ENCODE results near the gene CDT1.

Gene CDT1

DNA sequence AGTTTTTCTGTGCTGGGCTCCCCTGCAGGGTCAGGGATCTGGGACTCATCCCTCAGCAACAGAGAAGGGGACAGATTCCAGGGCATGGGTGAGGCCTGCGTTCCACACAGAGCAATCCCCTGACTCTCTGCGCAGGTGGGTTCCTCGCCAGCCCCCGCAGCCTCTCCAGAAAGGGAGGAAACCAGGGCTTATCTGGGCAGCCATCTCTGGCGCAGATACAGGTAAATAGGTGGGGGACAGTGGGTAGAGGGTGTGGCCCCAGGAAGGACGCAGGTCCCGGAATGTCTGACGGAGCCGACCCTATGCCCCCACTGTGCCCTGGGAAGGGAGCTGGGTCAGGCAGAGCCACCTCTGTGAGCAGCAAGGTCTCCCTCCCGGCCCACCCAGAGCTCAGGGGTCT is 41.8 kb upstream of the CDT1 start:
- Histone ChIP-seq H3K27me3 (ENCODE audit: control insufficient read depth, insufficient read depth, low read length) (no peaks in the 10 kb centered on the region), H3K9me3 (ENCODE audit: control insufficient read depth, low read length) (no peaks in the 10 kb centered on the region), H3K9ac (ENCODE audit: low read length) (no peak overlapping the region), H3K4me3 (ENCODE audit: low read length) (no peak overlapping the region), H3K36me3 (ENCODE audit: control insufficient read depth, insufficient read depth, low read length) (no peaks in the 10 kb centered on the region), H3K4me1 (ENCODE audit: control insufficient read depth, insufficient read depth, low read length) (peaks cover 22% of the 10 kb centered on the region)

DNA sequence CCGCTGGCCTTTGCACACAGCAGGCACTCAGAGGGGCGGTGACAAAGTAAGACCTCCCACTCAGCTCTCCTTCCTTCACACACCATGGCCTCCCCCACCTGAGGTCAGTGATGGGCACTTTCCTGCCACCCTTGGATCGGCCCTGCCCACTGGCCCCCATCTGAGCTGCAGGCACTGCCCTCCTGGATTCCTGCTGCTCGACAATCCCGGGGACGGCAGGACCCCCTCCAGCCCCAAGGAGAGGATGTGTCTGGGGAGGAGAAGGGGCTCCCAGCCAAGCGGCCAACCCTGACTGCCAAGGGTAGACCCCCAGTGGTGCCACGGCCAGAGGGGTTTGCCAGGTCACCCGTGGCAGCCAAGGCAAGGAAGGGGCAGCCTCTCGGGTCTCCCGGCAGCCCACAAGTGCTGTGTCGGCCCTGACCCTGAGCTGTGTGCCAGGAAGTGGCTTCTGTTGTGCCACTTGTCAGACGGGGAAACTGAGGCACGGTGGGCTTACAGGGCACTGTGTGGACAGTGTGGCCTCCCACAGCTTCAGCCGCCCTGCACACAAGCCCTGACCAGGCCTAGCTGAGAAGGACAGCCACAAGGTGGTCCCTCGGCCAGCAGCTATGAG is 41.2 kb upstream of the CDT1 start:
- H3K4me1 ChIP-seq (ENCODE audit: control insufficient read depth, insufficient read depth, low read length): peaks cover 22% of the 10 kb centered on the region

DNA sequence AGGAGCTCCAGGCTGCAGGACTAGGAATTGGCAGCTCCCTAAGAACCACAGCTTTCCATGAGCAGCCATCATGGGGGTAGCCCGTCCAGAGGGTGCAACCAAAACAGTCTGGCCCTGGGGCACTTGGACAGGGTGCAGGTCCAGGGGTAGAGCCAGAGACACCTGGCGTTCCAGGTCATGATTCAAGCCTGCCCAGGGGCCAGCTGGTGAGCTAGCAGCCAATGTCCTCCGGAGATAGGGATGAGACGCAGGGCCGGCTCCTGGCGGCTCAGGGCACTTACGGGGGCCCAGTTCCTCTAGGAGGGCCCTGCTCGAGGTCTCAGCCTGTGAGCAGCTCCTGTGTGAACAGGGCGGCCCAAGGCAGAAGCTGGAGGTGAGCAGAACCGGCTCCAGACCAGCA is 40.6 kb upstream of the CDT1 start:
- H3K4me3 ChIP-seq (ENCODE audit: low read length): no peak overlapping the region
- H3K4me1 ChIP-seq (ENCODE audit: control insufficient read depth, insufficient read depth, low read length): peaks cover 22% of the 10 kb centered on the region
- H3K36me3 ChIP-seq (ENCODE audit: control insufficient read depth, insufficient read depth, low read length): no peaks in the 10 kb centered on the region
- H3K27me3 ChIP-seq (ENCODE audit: control insufficient read depth, insufficient read depth, low read length): no peaks in the 10 kb centered on the region
- no peaks in the 10 kb centered on the region for H3K9me3 ChIP-seq (ENCODE audit: control insufficient read depth, low read length)
- H3K9ac ChIP-seq (ENCODE audit: low read length): no peak overlapping the region

More for the DNA sequence above, 41.2 kb upstream of the CDT1 start:
- H3K9me3 ChIP-seq (ENCODE audit: control insufficient read depth, low read length): no peaks in the 10 kb centered on the region
- no peak overlapping the region for H3K9ac ChIP-seq (ENCODE audit: low read length)
- no peak overlapping the region for H3K4me3 ChIP-seq (ENCODE audit: low read length)
- no peaks in the 10 kb centered on the region for H3K27me3 ChIP-seq (ENCODE audit: control insufficient read depth, insufficient read depth, low read length)
- no peaks in the 10 kb centered on the region for H3K36me3 ChIP-seq (ENCODE audit: control insufficient read depth, insufficient read depth, low read length)

DNA sequence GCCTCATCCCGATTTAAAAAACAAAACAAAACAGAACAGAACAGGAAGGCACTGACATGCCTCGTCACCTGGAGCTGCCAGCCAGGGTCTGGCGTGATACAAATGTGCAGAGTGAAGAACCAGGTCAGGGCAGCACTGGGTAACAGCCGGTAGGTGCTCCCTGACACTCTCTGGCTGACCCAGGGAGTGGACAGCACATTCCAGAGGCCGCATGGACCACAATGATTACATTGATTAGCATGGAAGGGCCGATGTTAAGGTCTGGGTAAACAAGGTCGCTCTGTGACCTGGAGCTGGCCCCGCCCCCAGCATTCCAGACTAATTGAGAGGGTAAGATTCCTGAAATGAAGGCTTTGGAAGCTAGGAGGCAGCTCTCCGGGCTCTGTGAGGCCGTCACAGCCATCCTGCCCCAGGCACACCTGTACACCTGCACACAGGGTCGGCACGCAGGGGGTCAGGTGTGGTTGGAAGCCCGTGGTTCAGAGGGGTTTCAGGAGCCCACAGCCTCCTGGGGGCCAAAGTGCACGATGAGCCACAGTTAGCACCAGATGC is 40.0 kb upstream of the CDT1 start:
- Histone ChIP-seq H3K9ac (ENCODE audit: low read length) (no peak overlapping the region), H3K4me3 (ENCODE audit: low read length) (no peak overlapping the region), H3K9me3 (ENCODE audit: control insufficient read depth, low read length) (no peaks in the 10 kb centered on the region), H3K4me1 (ENCODE audit: control insufficient read depth, insufficient read depth, low read length) (peaks cover 22% of the 10 kb centered on the region), H3K27me3 (ENCODE audit: control insufficient read depth, insufficient read depth, low read length) (no peaks in the 10 kb centered on the region), H3K36me3 (ENCODE audit: control insufficient read depth, insufficient read depth, low read length) (no peaks in the 10 kb centered on the region)

DNA sequence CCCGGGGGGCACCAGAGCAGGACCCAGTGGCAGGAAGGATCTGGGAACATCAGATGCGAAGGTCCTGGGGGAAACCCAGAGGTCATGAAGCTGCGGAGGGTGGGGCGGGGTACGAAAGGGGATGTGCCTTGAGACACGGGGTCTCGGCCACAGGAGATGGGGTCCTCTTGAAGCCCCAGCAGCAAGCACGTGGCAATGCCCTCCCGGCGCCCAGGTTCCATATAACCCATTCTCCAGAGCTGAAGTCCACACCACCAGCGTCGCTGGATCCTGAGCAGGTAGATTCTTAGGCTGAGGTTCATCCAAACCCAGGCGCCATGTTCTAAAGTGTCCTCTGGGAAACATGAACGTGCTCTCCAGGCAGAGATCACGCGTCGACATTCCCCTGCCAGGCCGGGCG is 39.5 kb upstream of the CDT1 start:
- Histone ChIP-seq H3K4me1 (ENCODE audit: control insufficient read depth, insufficient read depth, low read length) (peaks cover 22% of the 10 kb centered on the region), H3K9me3 (ENCODE audit: control insufficient read depth, low read length) (no peaks in the 10 kb centered on the region), H3K9ac (ENCODE audit: low read length) (no peak overlapping the region), H3K27me3 (ENCODE audit: control insufficient read depth, insufficient read depth, low read length) (no peaks in the 10 kb centered on the region), H3K36me3 (ENCODE audit: control insufficient read depth, insufficient read depth, low read length) (no peaks in the 10 kb centered on the region), H3K4me3 (ENCODE audit: low read length) (no peak overlapping the region)

DNA sequence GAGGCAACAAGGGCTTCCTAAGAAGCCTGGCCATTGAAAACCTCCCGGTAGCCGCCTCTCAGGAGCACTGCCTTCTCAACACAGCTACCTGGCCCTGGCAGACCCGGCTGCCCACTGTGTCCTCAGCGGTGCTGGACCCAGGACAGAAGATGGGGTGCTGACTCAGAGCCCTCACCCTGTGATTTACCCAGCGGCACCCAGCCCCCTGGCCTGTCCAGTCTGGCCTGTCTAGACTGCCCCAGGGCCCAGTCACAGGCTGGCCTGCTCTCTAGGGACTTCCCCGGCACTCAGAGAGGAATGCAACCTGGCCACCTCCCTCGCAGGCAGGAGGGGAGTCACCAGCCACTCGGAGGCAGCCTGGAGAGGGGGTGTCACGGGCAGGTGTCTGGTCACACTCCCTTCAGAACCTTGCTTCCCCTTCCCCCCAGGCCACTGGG is 38.7 kb upstream of the CDT1 start:
- Histone ChIP-seq H3K36me3 (ENCODE audit: control insufficient read depth, insufficient read depth, low read length) (no peaks in the 10 kb centered on the region), H3K27me3 (ENCODE audit: control insufficient read depth, insufficient read depth, low read length) (no peaks in the 10 kb centered on the region), H3K9ac (ENCODE audit: low read length) (no peak overlapping the region), H3K4me3 (ENCODE audit: low read length) (no peak overlapping the region), H3K4me1 (ENCODE audit: control insufficient read depth, insufficient read depth, low read length) (peaks cover 16% of the 10 kb centered on the region), H3K9me3 (ENCODE audit: control insufficient read depth, low read length) (no peaks in the 10 kb centered on the region)

DNA sequence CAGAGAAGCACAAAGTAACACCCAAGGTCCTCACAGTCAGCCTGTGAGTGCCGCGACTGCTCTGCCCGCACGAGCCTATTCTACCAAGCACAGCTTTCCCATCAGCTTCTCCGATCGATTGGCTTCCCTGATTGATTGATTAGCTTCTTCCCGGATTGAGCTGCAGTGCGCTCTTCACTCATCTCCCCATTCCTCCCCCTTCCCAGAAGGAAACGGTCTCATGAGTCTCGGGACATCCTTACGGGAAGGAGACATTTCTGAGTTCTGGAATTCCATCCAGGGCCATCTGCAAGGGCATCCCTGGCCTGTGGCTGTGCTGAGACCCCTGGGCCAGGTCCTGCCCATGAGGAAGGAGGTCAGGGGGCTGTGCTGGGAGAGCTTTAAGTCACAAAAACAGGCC is 36.6 kb upstream of the CDT1 start:
- Histone ChIP-seq H3K4me1 (ENCODE audit: control insufficient read depth, insufficient read depth, low read length) (peaks cover 23% of the 10 kb centered on the region), H3K9me3 (ENCODE audit: control insufficient read depth, low read length) (no peaks in the 10 kb centered on the region), H3K36me3 (ENCODE audit: control insufficient read depth, insufficient read depth, low read length) (no peaks in the 10 kb centered on the region), H3K27me3 (ENCODE audit: control insufficient read depth, insufficient read depth, low read length) (no peaks in the 10 kb centered on the region), H3K4me3 (ENCODE audit: low read length) (no peak overlapping the region), H3K9ac (ENCODE audit: low read length) (no peak overlapping the region)

DNA sequence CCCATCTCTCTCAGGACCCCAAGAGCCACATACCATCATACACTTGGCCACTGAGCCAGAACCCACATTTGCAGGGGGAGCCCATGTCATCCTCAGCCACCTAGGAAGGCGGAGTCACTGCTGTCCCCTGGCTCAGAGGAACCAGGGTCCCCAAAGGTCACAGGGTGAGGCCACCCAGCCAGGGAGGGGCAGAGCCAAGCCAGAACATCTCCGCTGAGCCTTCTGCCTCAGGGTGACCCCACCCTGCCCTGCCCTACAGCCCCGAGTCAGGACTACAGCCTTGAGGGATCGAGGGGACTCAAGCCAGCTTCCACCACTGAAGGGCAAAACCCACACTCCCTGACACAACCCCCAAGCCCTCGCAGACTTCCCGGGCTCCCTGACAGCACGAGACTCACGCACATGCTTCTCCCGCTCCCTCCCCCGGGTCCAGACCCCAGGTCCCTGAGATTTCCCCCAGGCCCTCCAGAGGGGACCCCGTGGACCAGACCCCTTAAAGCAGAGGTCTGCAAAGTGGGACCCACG is 36.0 kb upstream of the CDT1 start:
- Histone ChIP-seq H3K9me3 (ENCODE audit: control insufficient read depth, low read length) (no peaks in the 10 kb centered on the region), H3K27me3 (ENCODE audit: control insufficient read depth, insufficient read depth, low read length) (no peaks in the 10 kb centered on the region), H3K9ac (ENCODE audit: low read length) (no peak overlapping the region), H3K4me3 (ENCODE audit: low read length) (no peak overlapping the region), H3K36me3 (ENCODE audit: control insufficient read depth, insufficient read depth, low read length) (no peaks in the 10 kb centered on the region), H3K4me1 (ENCODE audit: control insufficient read depth, insufficient read depth, low read length) (peaks cover 23% of the 10 kb centered on the region)

DNA sequence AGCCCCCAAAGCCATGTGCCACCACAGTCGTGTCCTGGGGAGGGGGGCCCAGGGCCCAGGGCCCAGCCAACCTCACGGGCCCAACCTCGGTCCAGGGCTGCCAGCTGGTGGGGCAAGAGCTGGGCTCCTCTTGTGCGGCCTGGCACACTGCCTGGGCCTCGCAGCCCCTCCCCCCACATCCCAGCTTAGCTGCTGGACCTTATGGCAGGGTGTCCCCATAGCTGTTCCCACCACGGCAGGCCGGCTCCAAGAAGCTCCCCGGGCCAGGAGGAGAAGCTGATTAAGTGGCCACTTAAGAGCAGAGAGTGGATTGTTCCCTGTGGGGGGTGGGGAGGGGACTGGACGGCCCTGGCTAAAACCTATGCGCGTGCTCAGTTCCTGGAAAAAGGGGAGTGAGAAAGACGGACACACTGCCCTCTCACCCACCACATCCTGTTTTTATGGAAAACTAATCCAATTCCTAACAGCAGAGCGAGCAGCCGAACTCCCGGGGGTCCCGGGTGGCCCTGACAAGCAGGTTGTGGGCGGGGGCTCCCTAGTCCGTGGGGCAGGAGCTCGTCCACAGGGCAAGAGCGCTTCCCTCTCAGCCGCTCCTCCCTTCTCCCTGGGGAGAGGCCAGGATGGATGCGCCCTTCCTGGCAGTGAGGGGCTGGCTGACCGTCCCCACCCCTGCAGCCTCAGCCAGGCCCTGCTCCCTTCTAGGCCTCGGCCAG is 35.4 kb upstream of the CDT1 start:
- Histone ChIP-seq H3K36me3 (ENCODE audit: control insufficient read depth, insufficient read depth, low read length) (no peaks in the 10 kb centered on the region), H3K4me1 (ENCODE audit: control insufficient read depth, insufficient read depth, low read length) (peaks cover 23% of the 10 kb centered on the region), H3K9me3 (ENCODE audit: control insufficient read depth, low read length) (no peaks in the 10 kb centered on the region), H3K27me3 (ENCODE audit: control insufficient read depth, insufficient read depth, low read length) (no peaks in the 10 kb centered on the region), H3K9ac (ENCODE audit: low read length) (no peak overlapping the region), H3K4me3 (ENCODE audit: low read length) (no peak overlapping the region)

DNA sequence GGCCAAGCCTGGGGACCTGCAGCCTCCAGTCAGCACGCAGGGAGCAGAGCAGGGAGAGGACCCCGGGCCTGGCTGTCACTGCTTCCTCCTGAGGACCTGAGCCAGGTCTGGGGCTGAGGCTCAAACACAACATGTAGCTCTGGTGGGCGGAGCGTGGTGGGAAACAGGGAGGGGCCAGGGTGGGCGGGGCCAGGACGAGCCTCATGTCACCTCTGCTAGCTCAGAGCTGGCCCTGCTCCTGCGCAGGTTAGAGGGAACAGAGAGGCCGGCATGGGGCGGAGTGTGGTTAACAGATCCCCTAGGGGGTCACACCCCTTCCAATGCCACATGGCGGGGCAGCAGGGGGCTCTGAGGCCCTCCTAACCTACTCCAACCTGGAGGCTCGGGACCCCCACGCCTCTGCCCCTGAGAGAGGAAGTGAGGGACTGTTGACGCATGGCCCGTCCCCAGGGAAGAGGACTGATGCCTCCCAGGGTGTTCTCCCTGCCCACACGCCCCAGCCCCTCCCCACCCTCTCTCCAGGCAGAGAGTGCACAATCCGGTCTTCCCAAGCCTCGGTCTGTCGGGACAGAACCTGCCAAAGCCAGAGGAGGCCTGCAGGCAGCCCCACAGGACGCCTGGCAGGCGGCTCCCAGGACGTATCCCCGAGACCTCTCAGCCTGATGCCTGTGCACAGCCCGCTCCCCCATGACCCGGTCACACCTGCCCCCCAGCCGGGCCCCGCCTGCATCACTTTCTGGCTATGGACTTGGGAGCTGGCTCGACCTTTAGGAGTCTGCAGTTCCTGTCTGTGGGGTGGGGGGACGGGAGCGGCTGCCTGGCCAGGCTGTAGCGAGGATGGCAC is 33.8 kb upstream of the CDT1 start:
- peaks cover 21% of the 10 kb centered on the region for H3K4me1 ChIP-seq (ENCODE audit: control insufficient read depth, insufficient read depth, low read length)
- no peaks in the 10 kb centered on the region for H3K27me3 ChIP-seq (ENCODE audit: control insufficient read depth, insufficient read depth, low read length)

DNA sequence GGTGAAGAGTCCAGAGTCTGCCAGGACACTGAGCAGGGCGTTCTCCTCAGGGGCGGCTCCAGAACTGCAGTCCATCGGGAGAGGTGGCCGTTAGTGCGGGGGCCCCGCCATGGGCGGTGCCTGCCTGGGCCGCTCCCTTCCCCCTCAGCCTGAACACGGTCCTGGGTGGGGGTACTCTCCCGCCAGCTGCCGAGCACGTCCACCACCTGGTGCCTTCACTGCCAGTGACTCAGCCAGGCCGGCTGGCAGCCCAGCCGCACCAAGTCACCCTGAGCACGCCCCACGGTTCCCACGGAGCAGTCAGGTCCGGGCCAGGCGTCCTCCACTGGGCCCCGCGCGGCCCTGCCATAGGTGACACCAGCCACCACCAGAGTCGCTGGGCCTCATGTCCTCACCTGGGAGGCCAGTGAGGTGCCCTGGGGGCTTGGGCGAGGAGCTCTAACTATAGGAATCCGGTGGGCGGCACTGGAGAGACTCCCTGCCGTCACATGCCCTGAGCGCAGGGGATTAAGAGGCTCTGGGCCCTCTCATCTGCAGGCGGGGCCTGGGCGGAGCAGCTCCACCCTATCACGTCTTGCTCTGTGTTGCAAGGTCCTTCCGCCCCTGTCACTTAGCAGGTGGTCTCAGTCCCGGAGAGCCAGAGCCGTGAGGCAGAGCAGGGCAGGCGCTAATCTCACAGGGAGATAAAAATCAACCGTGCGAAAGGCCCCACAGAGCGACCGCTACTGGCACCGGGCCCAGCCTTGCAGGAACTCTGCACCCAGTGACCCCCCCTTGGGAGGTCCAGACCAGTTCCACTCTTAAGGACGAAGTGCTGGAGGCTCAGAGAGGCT is 32.9 kb upstream of the CDT1 start:
- Histone ChIP-seq H3K4me3 (ENCODE audit: low read length) (no peak overlapping the region), H3K36me3 (ENCODE audit: control insufficient read depth, insufficient read depth, low read length) (no peaks in the 10 kb centered on the region), H3K27me3 (ENCODE audit: control insufficient read depth, insufficient read depth, low read length) (no peaks in the 10 kb centered on the region), H3K4me1 (ENCODE audit: control insufficient read depth, insufficient read depth, low read length) (peaks cover 21% of the 10 kb centered on the region), H3K9me3 (ENCODE audit: control insufficient read depth, low read length) (no peaks in the 10 kb centered on the region), H3K9ac (ENCODE audit: low read length) (no peak overlapping the region)

More for the DNA sequence above, 33.8 kb upstream of the CDT1 start:
- no peaks in the 10 kb centered on the region for H3K9me3 ChIP-seq (ENCODE audit: control insufficient read depth, low read length)
- H3K9ac ChIP-seq (ENCODE audit: low read length): no peak overlapping the region
- no peaks in the 10 kb centered on the region for H3K36me3 ChIP-seq (ENCODE audit: control insufficient read depth, insufficient read depth, low read length)
- H3K4me3 ChIP-seq (ENCODE audit: low read length): no peak overlapping the region

Measured in mucosa of stomach (tissue), 1 donor.